HepG2 (cell line): ENCODE data around the gene TRPV4. TPM values are rescaled to one million over a fixed set of nuclear protein-coding genes. Genes with fewer than 3 reads are reported as not detected.

Source experiments
- ATAC-seq: fragments of 200-7000 bp; cut with Tn5 transposase; 3 replicates; pipeline ENCODE4 v1.9.1; 2020; ENCODE audit warnings: mild to moderate bottlenecking, moderate library complexity
- BruUV-seq: library from RNA; stranded (reverse); fragments of 400-500 nt; replicated peaks from 2 replicates; lab custom pipeline; 2021; lab: Mats Ljungman, UMichigan
- CTCF ChIA-PET: fragments of 300-600 bp; formaldehyde crosslinking; extraction: SDS; loops from one replicate; lab custom pipeline; 2021; ENCODE audit warnings: low total read pairs, inconsistent platforms, low intra/inter-chr PET ratio; lab: Yijun Ruan, JAX
- POLR2A ChIA-PET: fragments of 350-600 bp; sonication (Branson Sonifier 250); formaldehyde crosslinking; loops from one replicate; lab custom pipeline; 2020; ENCODE audit warnings: antibody characterized with exemption, inconsistent platforms; lab: Yijun Ruan, JAX
- DNase-seq: peaks from one replicate; pipeline ENCODE4 v3.0.0-alpha.2; 2015; ENCODE audit warnings: low spot score
- FAIRE-seq: peaks from 3 replicates; lab custom pipeline; 2011; peaks lifted over from hg19 to GRCh38; lab: Jason Lieb, UNC
- H2AFZ ChIP-seq: one replicate; pipeline ENCODE4 v1.6.1; 2011; ENCODE audit warnings: low read length, inconsistent platforms
- H3K27ac ChIP-seq: fragments of 300-600 bp; 3 replicates; pipeline ENCODE4 v1.8.0; 2011; ENCODE audit warnings: mixed run types, mild to moderate bottlenecking, mixed read lengths, low read length, inconsistent platforms; ENCODE audit not compliant: insufficient read depth; ENCODE audit errors: extremely low read length
- H3K27me3 ChIP-seq, 2 experiments: fragments of 200-600 bp in 1 of 2; 2 replicates in 1 of 2; 3 replicates in 1 of 2; pipeline versions ENCODE4 v1.6.0 to v1.8.0; 2011; ENCODE audit warnings: low read length in 2 of 2, mild to moderate bottlenecking in 2 of 2, moderate library complexity in 2 of 2, inconsistent platforms in 1 of 2; ENCODE audit not compliant: insufficient read depth in 2 of 2, control insufficient read depth in 1 of 2
- H3K36me3 ChIP-seq, 2 experiments: fragments of 200-600 bp in 1 of 2; replicated peaks in 1 of 2; 2 replicates in 1 of 2; 3 replicates in 1 of 2; pipeline versions ENCODE4 v1.5.1 to v1.8.0; 2011; ENCODE audit warnings: low read length in 2 of 2, inconsistent platforms in 1 of 2; ENCODE audit not compliant: insufficient read depth in 2 of 2, control insufficient read depth in 1 of 2
- H3K4me1 ChIP-seq: 2 replicates; pipeline ENCODE4 v1.5.1; 2012; ENCODE audit warnings: low read length, inconsistent platforms; ENCODE audit not compliant: insufficient read depth
- H3K4me2 ChIP-seq: 2 replicates; pipeline ENCODE4 v1.6.0; 2011; ENCODE audit warnings: low read depth, low read length, inconsistent platforms
- H3K4me3 ChIP-seq, 3 experiments: fragments of 200-600 bp in 1 of 3; sonication (generic), shearing (Covaris generic) in 1 of 3; replicated peaks in 1 of 3; 2 replicates each; pipeline ENCODE4 v1.5.1; 2011 to 2016; ENCODE audit warnings: low read length in 3 of 3, inconsistent platforms in 2 of 3, low read depth in 2 of 3, mild to moderate bottlenecking in 2 of 3, control low read depth in 1 of 3, mixed read lengths in 1 of 3; ENCODE audit not compliant: insufficient read depth in 1 of 3
- H3K79me2 ChIP-seq: one replicate; pipeline ENCODE4 v1.6.1; 2011; ENCODE audit warnings: low read length, inconsistent platforms; ENCODE audit not compliant: insufficient read depth
- H3K9ac ChIP-seq: 2 replicates; pipeline ENCODE4 v1.6.0; 2011; ENCODE audit warnings: mild to moderate bottlenecking, low read depth, low read length, inconsistent platforms; ENCODE audit not compliant: insufficient read depth
- H3K9me3 ChIP-seq: 2 replicates; pipeline ENCODE4 v1.5.1; 2012; ENCODE audit warnings: mild to moderate bottlenecking, low read length
- H4K20me1 ChIP-seq: 2 replicates; pipeline ENCODE4 v1.6.0; 2011; ENCODE audit warnings: inconsistent platforms, mild to moderate bottlenecking, low read length, moderate library complexity; ENCODE audit not compliant: insufficient read depth
- CBX1 ChIP-seq: IDR thresholded peaks from one replicate; pipeline ENCODE4 v1.6.1; 2016; ENCODE audit warnings: antibody characterized with exemption, low read depth
- CEBPG ChIP-seq: IDR thresholded peaks from 2 replicates; pipeline ENCODE4 v1.6.1; 2016
- CHD4 ChIP-seq: fragments of 200-600 bp; sonication (generic); IDR thresholded peaks from 2 replicates; pipeline ENCODE4 v1.7.0; 2017; ENCODE audit warnings: mild to moderate bottlenecking, low read length, borderline replicate concordance
- KLF16 ChIP-seq, 2 experiments: sonication (generic) in 1 of 2; formaldehyde crosslinking in 1 of 2; IDR thresholded peaks; 2 replicates each; pipeline versions ENCODE4 v1.6.1 to v1.8.0; 2016 to 2023; ENCODE audit warnings: missing genetic modification reagents in 2 of 2, missing compliant biosample characterization in 1 of 2
- NBN ChIP-seq: fragments of 450-650 bp; conservative IDR thresholded peaks from 2 replicates; pipeline ENCODE4 v1.6.1; 2017
- NFRKB ChIP-seq: fragments of 450-650 bp; IDR thresholded peaks from 2 replicates; pipeline ENCODE4 v1.6.1; 2017
- PLRG1 ChIP-seq: fragments of 450-650 bp; conservative IDR thresholded peaks from 2 replicates; pipeline ENCODE4 v1.6.1; 2016
- POGZ ChIP-seq: sonication (generic); formaldehyde crosslinking; IDR thresholded peaks from 2 replicates; pipeline ENCODE4 v1.4.0; 2020; ENCODE audit warnings: mild to moderate bottlenecking, missing genetic modification reagents
- RBM39 ChIP-seq: fragments of 200-400 bp; formaldehyde crosslinking; IDR thresholded peaks from one replicate; pipeline ENCODE4 v1.6.1; 2018; ENCODE audit warnings: antibody characterized with exemption, mild to moderate bottlenecking, low read depth, low read length; ENCODE audit not compliant: poor library complexity, severe bottlenecking
- SIN3B ChIP-seq: fragments of 150-350 bp; IDR thresholded peaks from 2 replicates; pipeline ENCODE4 v1.6.1; 2014; ENCODE audit warnings: low read length
- SPEN ChIP-seq: sonication (generic); formaldehyde crosslinking; IDR thresholded peaks from 2 replicates; pipeline ENCODE4 v1.5.1; 2020; ENCODE audit warnings: low read depth, mild to moderate bottlenecking, missing genetic modification reagents
- ZFP36 ChIP-seq: fragments of 150-350 bp; IDR thresholded peaks from 2 replicates; pipeline ENCODE4 v1.6.1; 2018; ENCODE audit warnings: borderline replicate concordance, low read length, low read depth; ENCODE audit not compliant: partially characterized antibody
- ZNF143 ChIP-seq: sonication (generic); formaldehyde crosslinking; IDR thresholded peaks from 2 replicates; pipeline ENCODE4 v1.4.0; 2020; ENCODE audit warnings: missing genetic modification reagents
- ZNF160 ChIP-seq: sonication (generic); formaldehyde crosslinking; IDR thresholded peaks from 2 replicates; pipeline ENCODE4 v1.8.0; 2022; ENCODE audit warnings: mild to moderate bottlenecking, inconsistent platforms, missing genetic modification reagents
- ZNF230 ChIP-seq: sonication (generic); formaldehyde crosslinking; IDR thresholded peaks from 2 replicates; pipeline ENCODE4 v1.4.0; 2020; ENCODE audit warnings: mild to moderate bottlenecking, missing genetic modification reagents
- ZNF432 ChIP-seq: sonication (generic); formaldehyde crosslinking; IDR thresholded peaks from 2 replicates; pipeline ENCODE4 v1.5.0; 2020; ENCODE audit warnings: missing genetic modification reagents, mild to moderate bottlenecking, borderline replicate concordance
- ZNF563 ChIP-seq: sonication (generic); formaldehyde crosslinking; IDR thresholded peaks from 2 replicates; pipeline ENCODE4 v1.8.0; 2022; ENCODE audit warnings: mild to moderate bottlenecking, moderate library complexity, missing genetic modification reagents
- ZNF670 ChIP-seq: sonication (generic); formaldehyde crosslinking; IDR thresholded peaks from 2 replicates; pipeline ENCODE4 v1.8.0; 2022; ENCODE audit warnings: mild to moderate bottlenecking, missing genetic modification reagents, borderline replicate concordance
- ZNF883 ChIP-seq: sonication (generic); formaldehyde crosslinking; IDR thresholded peaks from 2 replicates; pipeline ENCODE4 v1.5.1; 2020; ENCODE audit warnings: mild to moderate bottlenecking, missing genetic modification reagents; ENCODE audit errors: not compliant biosample characterization
- WGBS: methylation state at CpG from one replicate; pipeline ENCODE4 v1.1.6; 2017; ENCODE audit warnings: low lambda C conversion rate; 5-methylcytosine and 5-hydroxymethylcytosine counted together
- in situ Hi-C: cut with HindIII; loops from 2 replicates; pipeline ENCODE4 v1.10.0; 2017; ENCODE audit warnings: low pct_unique_long_range_greater_than_20kb; ENCODE audit not compliant: extremely low pct_ligation_motif_present
- intact Hi-C: fragments of 100-400 bp; cut with micrococcal nuclease; formaldehyde crosslinking; loops from one replicate; pipeline ENCODE4 v1.10.0; 2022; ENCODE audit not compliant: unreplicated experiment
- polyA plus RNA-seq, 8 experiments: library from polyadenylated mRNA; depleted of rRNA in 3 of 8; stranded (reverse) in 7 of 8; unstranded in 1 of 8; fragments of >200 nt; fragmentation: Illumina TruSeq in 4 of 8; extraction: Trizol in 4 of 8; gene quantifications; 2 replicates each; pipeline versions ENCODE4 v1.2.1 to v1.2.3, GENCODE V29; 2011 to 2016; ENCODE audit warnings: low read depth in 4 of 8, missing spikeins in 1 of 8, mixed read lengths in 1 of 8; ENCODE audit not compliant: insufficient read depth in 1 of 8
- total RNA-seq, 5 experiments: library from RNA; depleted of rRNA; stranded (reverse); fragments of >200 nt; fragmentation: Illumina TruSeq; extraction: Trizol; gene quantifications; 2 replicates each; pipeline ENCODE4 v1.2.3, GENCODE V29; 2016; ENCODE audit warnings: low read depth in 1 of 5
- TF ChIP-seq, protein P1 (sequence below): sonication (generic); formaldehyde crosslinking; IDR thresholded peaks from 2 replicates; pipeline ENCODE4 v1.4.0; 2020; ENCODE audit warnings: missing genetic modification reagents
- TF ChIP-seq, protein P2 (sequence below): sonication (generic); formaldehyde crosslinking; IDR thresholded peaks from 2 replicates; pipeline ENCODE4 v1.8.0; 2022; ENCODE audit warnings: mild to moderate bottlenecking, missing genetic modification reagents, moderate library complexity

The TRPV4 gene
- total and polyA plus RNA-seq, 2 of the 13 experiments (the other 11 are each of a cell fraction or from before 2014, with no cell fraction given) = 0.66 to 4.7 TPM

- TF ChIP-seq, protein P1, sequence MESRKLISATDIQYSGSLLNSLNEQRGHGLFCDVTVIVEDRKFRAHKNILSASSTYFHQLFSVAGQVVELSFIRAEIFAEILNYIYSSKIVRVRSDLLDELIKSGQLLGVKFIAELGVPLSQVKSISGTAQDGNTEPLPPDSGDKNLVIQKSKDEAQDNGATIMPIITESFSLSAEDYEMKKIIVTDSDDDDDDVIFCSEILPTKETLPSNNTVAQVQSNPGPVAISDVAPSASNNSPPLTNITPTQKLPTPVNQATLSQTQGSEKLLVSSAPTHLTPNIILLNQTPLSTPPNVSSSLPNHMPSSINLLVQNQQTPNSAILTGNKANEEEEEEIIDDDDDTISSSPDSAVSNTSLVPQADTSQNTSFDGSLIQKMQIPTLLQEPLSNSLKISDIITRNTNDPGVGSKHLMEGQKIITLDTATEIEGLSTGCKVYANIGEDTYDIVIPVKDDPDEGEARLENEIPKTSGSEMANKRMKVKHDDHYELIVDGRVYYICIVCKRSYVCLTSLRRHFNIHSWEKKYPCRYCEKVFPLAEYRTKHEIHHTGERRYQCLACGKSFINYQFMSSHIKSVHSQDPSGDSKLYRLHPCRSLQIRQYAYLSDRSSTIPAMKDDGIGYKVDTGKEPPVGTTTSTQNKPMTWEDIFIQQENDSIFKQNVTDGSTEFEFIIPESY (CRISPR knock-in tag) = no peak
- TF ChIP-seq ZNF432 (no peak), ZNF563 (CRISPR knock-in tag) (no peak), ZNF883 (CRISPR knock-in tag) (no peak), CBX1 (no peak), ZNF143 (no peak)
- TF ChIP-seq, protein P2, sequence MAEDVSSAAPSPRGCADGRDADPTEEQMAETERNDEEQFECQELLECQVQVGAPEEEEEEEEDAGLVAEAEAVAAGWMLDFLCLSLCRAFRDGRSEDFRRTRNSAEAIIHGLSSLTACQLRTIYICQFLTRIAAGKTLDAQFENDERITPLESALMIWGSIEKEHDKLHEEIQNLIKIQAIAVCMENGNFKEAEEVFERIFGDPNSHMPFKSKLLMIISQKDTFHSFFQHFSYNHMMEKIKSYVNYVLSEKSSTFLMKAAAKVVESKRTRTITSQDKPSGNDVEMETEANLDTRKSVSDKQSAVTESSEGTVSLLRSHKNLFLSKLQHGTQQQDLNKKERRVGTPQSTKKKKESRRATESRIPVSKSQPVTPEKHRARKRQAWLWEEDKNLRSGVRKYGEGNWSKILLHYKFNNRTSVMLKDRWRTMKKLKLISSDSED = no peak
These were observed 14.0 kb upstream of the TRPV4 start (continued) for GRCh38 chr12:109847142-109847735.

- Histone ChIP-seq H3K9me3 (no peaks in the 10 kb centered on the region), H3K79me2 (no peaks in the 10 kb centered on the region), H3K4me3 (peak overlapping the region; percentile 35 to 59 (median 42)), H3K36me3 (no peaks in the 10 kb centered on the region), H4K20me1 (no peaks in the 10 kb centered on the region), H3K4me2 (peak overlapping the region; percentile 88), H3K9ac (peak overlapping the region; percentile 3; the same call in 1 of the 2 replicates), H2AFZ (no peak overlapping the region), H3K27ac (peak overlapping the region; percentile 17), H3K4me1 (peaks cover 45% of the 10 kb centered on the region), H3K27me3 (no peaks in the 10 kb centered on the region)
- BruUV-seq = no TSS peak
- WGBS = 30% methylated on average over 6 of the region's 7 CpGs
- no peak for DNase-seq
- no peak for FAIRE-seq
- in situ Hi-C loops = loop anchor here (5.0 kb wide), 1 partner anchor 36 kb away; the partner anchor contains the start of gene GLTP
- peak; percentile 20 for ATAC-seq
- intact Hi-C loops = loop anchor here (1.0 kb wide), 1 partner anchor 41 kb away; no protein-coding TSS in a partner anchor
- CTCF ChIA-PET = interaction anchor here (1.4 to 3.1 kb wide), 2 partner anchors 34 to 41 kb away, joined by 10 to 61 read pairs; no protein-coding TSS in a partner anchor
- POLR2A ChIA-PET = no interaction called here
- no peak for TF ChIP-seq ZNF160 (CRISPR knock-in tag)
- 0 out of 2 replicates have a peak, but pooled peaks have one; percentile 0 for TF ChIP-seq ZNF230 (CRISPR knock-in tag)
- TF ChIP-seq SIN3B = no peak
- TF ChIP-seq KLF16 (CRISPR knock-in tag; IDR thresholded peaks at IDR 0.05) = peak in 1 of 2 experiments; percentile 5; a peak in 1 of 4 replicates
- peak; percentile 8; the same call in 1 of the 2 replicates for TF ChIP-seq CHD4
- no peak for TF ChIP-seq NFRKB
- TF ChIP-seq ZFP36 = no peak
- TF ChIP-seq ZNF670 (CRISPR knock-in tag) = 0 out of 2 replicates have a peak, but pooled peaks have one; percentile 6
- TF ChIP-seq NBN = no peak
- no peak for TF ChIP-seq RBM39
- TF ChIP-seq SPEN (CRISPR knock-in tag) = 0 out of 2 replicates have a peak, but pooled peaks have one; percentile 4
- TF ChIP-seq PLRG1 = no peak
- TF ChIP-seq CEBPG (CRISPR knock-in tag) = no peak
- TF ChIP-seq POGZ (CRISPR knock-in tag) = 0 out of 2 replicates have a peak, but pooled peaks have one; percentile 3
These were observed 12.6 kb upstream of the TRPV4 start for GRCh38 chr12:109845824-109846205.
